ENCODE results near the gene FAM210B.
"Not testable (repeated sequence)": the region's sequence is repeated elsewhere in the genome, so short reads cannot be mapped to it uniquely, and the experiment has no call there.

Gene FAM210B

GRCh38 chr20:56360908-56361205, 2.1 kb downstream of the FAM210B start:
- DNase-seq (ENCODE audit: low spot score) = no peak

GRCh38 chr20:56361900-56362299, 3.1 kb downstream of the FAM210B start:
- DNase-seq (ENCODE audit: low spot score) = no peak

DNA sequence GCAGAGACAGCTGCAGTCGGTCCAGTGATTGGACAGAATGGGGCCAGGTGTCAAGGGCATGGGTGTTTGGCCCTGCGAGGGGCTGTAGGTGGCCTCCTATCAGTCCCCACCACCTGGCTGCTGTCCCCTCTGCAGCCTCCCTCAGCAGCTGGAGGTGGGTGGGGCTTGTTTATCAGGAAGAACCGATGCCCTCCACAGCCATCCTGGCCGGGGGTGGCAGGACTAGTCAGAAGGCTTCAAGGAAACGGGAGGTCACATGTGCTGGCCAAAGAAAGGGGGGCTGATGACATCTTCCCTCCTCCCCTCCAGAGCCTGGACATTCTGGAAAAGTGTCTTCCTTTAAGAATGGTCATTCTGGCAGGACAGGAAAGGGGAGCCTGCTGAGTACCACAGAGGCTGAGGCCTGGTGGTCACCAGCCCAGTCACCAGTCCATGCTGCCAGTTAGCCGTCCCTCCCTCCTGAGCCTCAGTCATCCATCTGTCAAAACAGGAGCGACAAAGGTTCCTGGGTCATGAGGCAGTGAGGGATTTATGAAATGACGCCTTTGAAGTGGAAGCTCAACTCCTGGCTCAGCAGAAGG, 4.1 kb downstream of the FAM210B start:
- DNase-seq (ENCODE audit: low spot score) = no peak

- no peak for DNase-seq (ENCODE audit: low spot score)
These were observed 4.7 kb downstream of the FAM210B start for GRCh38 chr20:56363491-56363890.

GRCh38 chr20:56368351-56369134, 9.8 kb downstream of the FAM210B start:
- no peak for DNase-seq (ENCODE audit: low spot score)

- DNase-seq (ENCODE audit: low spot score) = no peak
These were observed 10.4 kb downstream of the FAM210B start for GRCh38 chr20:56369179-56369578.

GRCh38 chr20:56371977-56372376, 13.2 kb downstream of the FAM210B start:
- DNase-seq (ENCODE audit: low spot score) = no peak

DNA sequence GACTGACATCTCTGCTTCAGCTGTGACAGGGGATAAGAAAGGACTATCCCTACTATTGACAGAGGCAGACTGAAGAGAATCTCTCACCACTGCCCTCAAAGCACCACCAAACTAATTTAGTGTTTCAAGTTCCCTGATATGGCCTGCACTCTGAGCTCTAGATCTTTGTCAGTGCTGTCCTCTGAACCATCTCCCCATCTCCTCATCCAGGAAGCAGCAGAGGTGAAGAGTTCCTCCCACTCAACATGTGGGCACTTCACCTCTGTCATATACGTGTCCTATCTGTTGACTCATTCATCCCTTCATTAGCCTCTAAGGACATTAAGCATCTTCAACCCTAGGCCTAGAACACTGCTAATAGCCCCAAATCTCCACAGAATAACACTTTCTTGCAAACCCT, 14.1 kb downstream of the FAM210B start:
- no peak for DNase-seq (ENCODE audit: low spot score)

GRCh38 chr20:56373942-56374341, 15.2 kb downstream of the FAM210B start:
- DNase-seq (ENCODE audit: low spot score) = peak; percentile 35

DNA sequence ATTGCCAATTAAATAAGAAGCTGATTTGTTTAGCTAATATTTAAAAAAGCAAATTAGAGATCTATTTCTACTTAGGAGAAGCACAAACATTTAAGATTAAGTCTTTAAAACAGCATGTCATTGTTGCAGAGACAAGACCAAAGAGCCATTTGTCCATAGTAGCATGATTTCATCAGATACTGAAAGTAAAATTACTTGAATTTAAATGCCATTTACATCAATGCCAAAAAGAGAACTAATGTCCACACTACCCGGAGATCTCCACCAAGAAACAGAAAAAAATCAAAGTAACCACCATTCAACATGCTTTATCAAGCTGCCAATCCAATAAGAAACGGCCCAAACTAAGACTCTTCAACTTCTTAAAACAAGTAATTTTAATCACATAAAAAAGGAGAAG, 17.6 kb downstream of the FAM210B start:
- DNase-seq (ENCODE audit: low spot score) = no peak

DNA sequence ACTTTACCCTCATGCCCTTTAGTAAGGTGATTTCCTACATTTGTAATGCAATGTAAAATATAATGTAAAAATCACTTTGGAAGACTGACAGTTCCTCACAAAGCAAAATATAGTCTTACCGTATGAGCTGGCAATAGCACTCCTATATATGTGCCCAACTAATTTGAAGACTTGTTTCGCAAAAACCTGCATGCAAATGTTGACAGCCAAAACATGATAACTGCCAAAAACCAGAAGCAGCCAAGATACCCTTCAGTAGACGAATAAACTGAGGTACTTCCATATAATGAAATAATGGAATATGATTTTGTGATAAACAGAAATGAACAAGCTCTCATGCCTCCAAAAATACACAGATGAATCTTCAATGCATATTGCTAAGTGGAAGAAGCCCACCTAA, 19.6 kb downstream of the FAM210B start:
- DNase-seq (ENCODE audit: low spot score) = no peak

DNA sequence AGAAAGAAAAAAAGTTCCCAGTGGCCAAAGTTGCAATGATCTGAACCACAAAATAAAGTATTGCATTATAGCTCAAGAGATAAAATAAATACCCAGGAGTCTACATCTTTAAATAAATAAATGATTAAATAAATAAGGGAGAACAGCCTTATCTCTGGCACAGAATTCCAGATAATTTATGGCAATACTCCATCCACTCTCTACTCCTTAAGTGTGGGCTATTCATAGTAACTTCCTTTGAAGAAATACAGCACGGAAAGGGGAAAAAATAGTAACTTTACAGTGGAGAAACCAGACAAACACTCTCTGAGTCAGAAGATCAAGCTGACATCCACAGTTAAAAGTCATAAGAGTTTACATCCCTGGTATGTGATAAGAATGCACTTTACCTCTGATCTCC, 21.6 kb downstream of the FAM210B start:
- no peak for DNase-seq (ENCODE audit: low spot score)

DNA sequence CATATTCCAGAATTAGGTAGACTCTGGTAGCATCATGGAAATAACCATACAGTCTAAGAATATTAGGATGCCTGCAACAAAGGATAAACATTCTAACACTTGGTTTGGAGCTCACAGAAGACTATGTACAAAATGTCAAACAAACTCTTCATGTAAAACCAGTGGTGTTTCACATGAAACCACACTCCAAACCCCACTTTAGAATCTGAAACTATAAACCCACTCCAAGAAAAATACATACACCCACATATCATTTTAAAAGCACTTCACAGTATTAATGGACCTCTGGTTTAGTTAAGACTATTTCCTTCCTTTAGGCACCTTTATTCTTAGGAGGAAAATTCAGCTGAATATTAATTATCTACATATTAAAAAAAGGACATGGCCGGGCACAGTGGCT, 22.7 kb downstream of the FAM210B start:
- no peak for DNase-seq (ENCODE audit: low spot score)

GRCh38 chr20:56382696-56383095, 23.9 kb downstream of the FAM210B start:
- DNase-seq (ENCODE audit: low spot score) = no peak

DNA sequence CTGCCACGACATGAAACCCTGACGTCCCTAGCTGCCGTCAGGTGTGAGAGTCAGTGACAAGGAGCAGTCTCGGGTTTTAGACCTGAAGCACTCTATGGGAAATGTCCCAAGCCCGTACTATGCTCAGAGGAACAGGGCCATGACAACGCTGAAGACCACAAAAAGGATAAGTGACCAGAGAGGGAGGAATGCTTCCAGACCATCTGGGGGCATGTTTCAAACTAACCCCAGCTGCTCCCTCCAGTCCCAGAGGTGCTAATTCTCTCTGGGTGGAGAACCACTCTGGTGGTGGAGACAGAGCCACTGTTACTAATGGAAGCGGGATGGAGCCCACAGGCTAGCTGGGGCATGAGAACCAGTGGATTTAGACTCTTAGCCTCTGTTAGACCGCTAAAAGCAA, 24.6 kb downstream of the FAM210B start:
- no peak for DNase-seq (ENCODE audit: low spot score)

GRCh38 chr20:56385130-56385529, 26.4 kb downstream of the FAM210B start:
- DNase-seq (ENCODE audit: low spot score) = no peak

DNA sequence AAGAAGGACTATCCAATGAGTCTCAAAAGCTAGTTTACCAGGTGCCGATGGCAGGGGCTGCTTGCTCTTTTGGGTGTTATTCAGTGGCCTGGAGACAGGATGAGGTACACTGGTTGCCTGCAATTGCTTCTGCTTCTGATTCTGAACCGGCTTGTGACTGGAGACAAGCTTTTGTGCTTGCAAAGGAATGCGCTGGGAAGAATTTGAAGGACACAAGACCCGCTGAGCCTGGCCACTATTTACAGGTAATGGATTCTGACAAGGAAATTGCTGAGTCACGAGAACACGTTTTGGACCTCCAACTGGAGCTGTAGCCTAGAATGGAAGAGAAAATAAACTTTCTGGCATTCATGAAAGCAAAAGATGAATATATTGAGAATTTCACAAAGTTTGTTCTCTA, 27.4 kb downstream of the FAM210B start:
- DNase-seq (ENCODE audit: low spot score) = no peak

DNA sequence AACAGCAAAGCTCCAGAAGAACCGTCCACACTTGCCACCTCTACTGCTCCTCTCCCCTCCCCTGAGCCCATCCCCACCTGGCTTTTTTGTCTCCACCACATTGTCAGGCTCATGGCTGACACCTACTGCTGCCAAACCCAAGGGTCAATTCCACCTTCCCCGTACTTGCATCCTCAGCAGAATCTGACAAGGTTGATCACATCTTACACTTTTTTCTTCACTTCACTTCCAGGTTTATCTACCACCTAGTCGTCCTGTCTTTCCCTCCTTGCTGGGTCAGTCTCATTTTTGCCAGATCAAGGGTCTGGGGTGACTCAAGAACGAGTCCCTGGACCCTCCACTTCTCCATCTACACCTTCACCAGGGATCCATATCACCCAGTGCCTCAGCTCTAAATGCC, 30.1 kb downstream of the FAM210B start:
- no peak for DNase-seq (ENCODE audit: low spot score)

DNA sequence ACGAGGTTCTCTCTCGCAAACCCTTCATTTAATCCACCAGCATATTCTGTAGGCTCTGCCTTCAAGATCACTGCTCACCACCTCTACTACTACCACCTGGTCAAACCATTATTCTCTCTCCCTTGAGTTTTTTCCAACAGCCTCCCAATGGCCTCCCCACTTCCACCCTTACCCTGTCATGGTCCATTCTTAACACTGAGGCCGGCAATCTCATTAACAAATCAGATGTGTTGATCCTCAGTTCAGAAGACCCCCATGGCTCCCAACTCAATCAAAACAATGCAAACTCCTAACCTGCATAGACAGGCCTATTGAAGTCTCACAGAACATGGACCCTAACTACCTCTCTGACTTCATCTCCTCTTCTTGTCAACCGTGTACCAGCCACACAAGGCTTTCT, 31.0 kb downstream of the FAM210B start:
- DNase-seq (ENCODE audit: low spot score) = no peak

DNA sequence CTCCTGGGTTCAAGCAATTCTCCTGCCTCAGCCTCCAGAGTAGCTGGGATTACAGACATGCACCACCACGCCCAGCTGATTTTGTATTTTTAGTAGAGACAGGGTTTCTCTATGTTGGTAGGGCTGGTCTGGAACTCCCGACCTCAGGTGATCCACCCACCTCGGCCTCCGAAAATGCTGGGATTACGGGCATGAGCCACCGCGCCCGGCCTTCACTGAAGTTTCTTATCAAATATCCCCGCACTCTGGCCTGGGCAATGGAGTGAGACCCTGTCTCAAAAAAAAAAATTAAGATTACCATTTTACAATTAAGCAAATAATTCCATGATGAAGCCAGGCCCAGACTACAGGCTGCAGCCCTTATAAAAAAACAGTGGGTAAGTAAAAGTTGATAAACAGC, 31.6 kb downstream of the FAM210B start:
- DNase-seq (ENCODE audit: low spot score) = not testable (repeated sequence)

- DNase-seq (ENCODE audit: low spot score) = no peak
These were observed 32.3 kb downstream of the FAM210B start for GRCh38 chr20:56391037-56391436.

- DNase-seq (ENCODE audit: low spot score) = no peak
These were observed 32.9 kb downstream of the FAM210B start for GRCh38 chr20:56391596-56392131.

DNA sequence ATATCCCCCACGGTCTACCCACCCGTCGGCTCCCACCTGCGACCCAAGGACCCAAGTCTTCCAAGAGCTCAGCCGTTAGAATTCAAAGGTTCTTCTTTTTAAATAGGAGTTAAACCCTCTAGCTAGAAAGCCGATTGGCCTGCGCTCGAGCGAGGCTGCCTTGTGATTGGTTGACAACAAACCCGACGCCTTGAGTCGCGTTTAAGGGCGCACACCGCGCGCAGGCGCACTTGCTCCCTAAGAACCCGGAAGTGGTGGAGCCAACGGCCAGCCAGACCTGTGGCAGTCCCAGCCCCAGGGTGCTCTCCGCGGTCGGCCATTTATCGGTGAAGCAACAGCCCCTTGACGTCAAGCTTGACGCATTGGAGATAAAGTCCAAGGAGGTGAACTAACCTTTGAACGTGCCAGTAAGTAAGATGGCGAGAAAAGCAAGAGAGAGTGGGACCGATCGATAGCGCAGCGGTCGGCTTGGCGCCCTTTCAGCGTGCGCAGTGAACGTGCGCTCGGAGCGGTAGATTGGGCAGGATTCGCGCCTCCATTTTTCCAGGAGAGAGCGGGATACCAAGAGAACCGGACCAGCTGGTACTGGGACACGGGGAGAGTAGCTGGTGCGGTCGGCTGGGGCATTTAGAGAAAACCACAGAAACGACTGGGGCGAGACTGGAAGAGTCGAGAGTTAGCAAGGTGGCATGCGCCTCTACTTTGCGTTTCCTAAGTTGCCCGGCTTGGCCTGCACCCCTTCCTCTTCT, 33.5 kb downstream of the FAM210B start, which contains the start of the genes AURKA and CSTF1:
TSS of gene AURKA (minus strand) at position 84 of the 749 bp plus-strand sequence. CDS start 4,018 bp downstream, outside the sequence.
TSS of gene CSTF1 (plus strand) at position 514 of the 749 bp plus-strand sequence. CDS start 2,908 bp downstream, outside the sequence.
- peak; percentile 100 for DNase-seq (ENCODE audit: low spot score)
